ENCODE data around the gene SETD3. TPM values are rescaled to one million over a fixed set of nuclear protein-coding genes. Genes with fewer than 3 reads are reported as not detected.

SETD3 gene
- total RNA-seq, 1 donor from 2014 or later = 62.8 TPM

GRCh38 chr14:99360774-99361595, 119.7 kb downstream of the SETD3 start:
- H3K36me3 Mint-ChIP-seq (ENCODE audit: low read depth, unreplicated experiment) = no peaks in the 10 kb centered on the region
- no peak overlapping the region for H3K9ac ChIP-seq (ENCODE audit: low read length)
- H3K27ac Mint-ChIP-seq (ENCODE audit: unreplicated experiment) = no peak overlapping the region
- no peak overlapping the region for H3K4me3 Mint-ChIP-seq (ENCODE audit: unreplicated experiment)
- no peaks in the 10 kb centered on the region for H3K4me1 ChIP-seq (ENCODE audit: insufficient read depth, low read length)
- FAIRE-seq (no peak), DNase-seq (ENCODE audit: low read depth) (no peak)
- no peak overlapping the region for H3K27ac ChIP-seq (ENCODE audit: low read depth, low read length)
- no peaks in the 10 kb centered on the region for H3K36me3 ChIP-seq (ENCODE audit: insufficient read depth, low read length)
- H3K9me3 Mint-ChIP-seq (ENCODE audit: unreplicated experiment) = peaks cover 4% of the 10 kb centered on the region
- no peaks in the 10 kb centered on the region for H4K20me1 ChIP-seq (ENCODE audit: insufficient read depth, low read length)
- H3K4me2 ChIP-seq (ENCODE audit: low read length) = no peak overlapping the region
- H3K27me3 ChIP-seq (ENCODE audit: insufficient read depth, low read length) = no peaks in the 10 kb centered on the region
- no peaks in the 10 kb centered on the region for H3K9me3 ChIP-seq (ENCODE audit: insufficient read depth, low read depth, low read length)
- no peak overlapping the region for H2AFZ ChIP-seq (ENCODE audit: low read depth, low read length)
- H3K79me2 ChIP-seq (ENCODE audit: insufficient read depth, low read length) = no peaks in the 10 kb centered on the region
- H3K4me3 ChIP-seq (ENCODE audit: insufficient read depth, low read depth, low read length) = no peak overlapping the region
- H3K27me3 Mint-ChIP-seq (ENCODE audit: low read depth, unreplicated experiment) = peaks cover 9% of the 10 kb centered on the region
- H3K4me1 Mint-ChIP-seq (ENCODE audit: low read depth, unreplicated experiment) = peaks cover 9% of the 10 kb centered on the region
- no peak for TF ChIP-seq CTCF (IDR thresholded peaks at IDR 0.05; ENCODE audit: insufficient read depth, low read depth, low read length)
- TF ChIP-seq EZH2 (IDR thresholded peaks at IDR 0.05; ENCODE audit: insufficient read depth, low read length) = no peak

- peaks cover 9% of the 10 kb centered on the region for H3K4me1 Mint-ChIP-seq (ENCODE audit: low read depth, unreplicated experiment)
- H3K9ac ChIP-seq (ENCODE audit: low read length) = no peak overlapping the region
- no peak overlapping the region for H3K27ac ChIP-seq (ENCODE audit: low read depth, low read length)
- TF ChIP-seq CTCF (IDR thresholded peaks at IDR 0.05; ENCODE audit: insufficient read depth, low read depth, low read length) (no peak), EZH2 (IDR thresholded peaks at IDR 0.05; ENCODE audit: insufficient read depth, low read length) (no peak)
- no peaks in the 10 kb centered on the region for H3K9me3 ChIP-seq (ENCODE audit: insufficient read depth, low read depth, low read length)
- H3K27me3 Mint-ChIP-seq (ENCODE audit: low read depth, unreplicated experiment) = peaks cover 9% of the 10 kb centered on the region
- no peak overlapping the region for H3K4me3 Mint-ChIP-seq (ENCODE audit: unreplicated experiment)
- peaks cover 4% of the 10 kb centered on the region for H3K9me3 Mint-ChIP-seq (ENCODE audit: unreplicated experiment)
- H3K27me3 ChIP-seq (ENCODE audit: insufficient read depth, low read length) = no peaks in the 10 kb centered on the region
- no peaks in the 10 kb centered on the region for H3K4me1 ChIP-seq (ENCODE audit: insufficient read depth, low read length)
- H3K36me3 Mint-ChIP-seq (ENCODE audit: low read depth, unreplicated experiment) = no peaks in the 10 kb centered on the region
- H3K36me3 ChIP-seq (ENCODE audit: insufficient read depth, low read length) = no peaks in the 10 kb centered on the region
- no peak overlapping the region for H2AFZ ChIP-seq (ENCODE audit: low read depth, low read length)
- H3K27ac Mint-ChIP-seq (ENCODE audit: unreplicated experiment) = no peak overlapping the region
- DNase-seq (ENCODE audit: low read depth) (no peak), FAIRE-seq (no peak)
- H3K4me3 ChIP-seq (ENCODE audit: insufficient read depth, low read depth, low read length) = no peak overlapping the region
- no peak overlapping the region for H3K4me2 ChIP-seq (ENCODE audit: low read length)
- H4K20me1 ChIP-seq (ENCODE audit: insufficient read depth, low read length) = no peaks in the 10 kb centered on the region
- H3K79me2 ChIP-seq (ENCODE audit: insufficient read depth, low read length) = no peaks in the 10 kb centered on the region
Observed at GRCh38 chr14:99359906-99360305, 120.8 kb downstream of the SETD3 start.

DNA sequence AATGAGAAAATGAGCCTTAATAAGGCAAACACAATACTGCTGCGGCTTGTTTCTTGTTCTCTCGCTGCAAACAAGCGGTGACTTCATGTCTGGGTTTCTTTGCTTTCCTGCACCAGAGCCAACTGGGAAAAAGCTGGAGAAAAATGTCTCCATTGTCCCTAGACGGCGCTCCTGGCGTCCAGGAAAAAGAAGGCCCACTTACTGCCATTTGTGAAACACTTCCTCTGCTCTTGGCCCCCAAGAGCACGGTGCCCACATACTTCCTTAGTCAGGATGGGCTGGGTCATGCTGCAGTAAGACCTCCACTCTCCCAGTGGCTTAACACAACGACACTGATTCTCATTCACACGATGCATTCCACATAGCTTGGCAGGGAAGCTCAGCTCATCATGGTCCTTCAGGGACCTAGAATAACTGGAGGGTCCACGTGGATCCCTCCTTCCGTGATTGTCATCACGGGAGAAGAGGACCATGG, 122.7 kb downstream of the SETD3 start:
- no peaks in the 10 kb centered on the region for H3K36me3 ChIP-seq (ENCODE audit: insufficient read depth, low read length)

More for the DNA sequence above, 122.7 kb downstream of the SETD3 start:
- H3K27ac Mint-ChIP-seq (ENCODE audit: unreplicated experiment) = no peak overlapping the region
- no peak overlapping the region for H2AFZ ChIP-seq (ENCODE audit: low read depth, low read length)
- H3K27ac ChIP-seq (ENCODE audit: low read depth, low read length) = no peak overlapping the region
- peaks cover 9% of the 10 kb centered on the region for H3K27me3 Mint-ChIP-seq (ENCODE audit: low read depth, unreplicated experiment)
- H3K4me2 ChIP-seq (ENCODE audit: low read length) = no peak overlapping the region
- H3K36me3 Mint-ChIP-seq (ENCODE audit: low read depth, unreplicated experiment) = no peaks in the 10 kb centered on the region
- H3K9me3 ChIP-seq (ENCODE audit: insufficient read depth, low read depth, low read length) = no peaks in the 10 kb centered on the region
- H3K4me1 Mint-ChIP-seq (ENCODE audit: low read depth, unreplicated experiment) = peaks cover 9% of the 10 kb centered on the region
- no peak for FAIRE-seq
- no peak overlapping the region for H3K4me3 Mint-ChIP-seq (ENCODE audit: unreplicated experiment)
- TF ChIP-seq CTCF (IDR thresholded peaks at IDR 0.05; ENCODE audit: insufficient read depth, low read depth, low read length) (no peak), EZH2 (IDR thresholded peaks at IDR 0.05; ENCODE audit: insufficient read depth, low read length) (no peak)
- no peaks in the 10 kb centered on the region for H3K4me1 ChIP-seq (ENCODE audit: insufficient read depth, low read length)
- no peak overlapping the region for H3K9ac ChIP-seq (ENCODE audit: low read length)
- H3K4me3 ChIP-seq (ENCODE audit: insufficient read depth, low read depth, low read length) = no peak overlapping the region
- no peak for DNase-seq (ENCODE audit: low read depth)
- H3K79me2 ChIP-seq (ENCODE audit: insufficient read depth, low read length) = no peaks in the 10 kb centered on the region
- peaks cover 6% of the 10 kb centered on the region for H3K9me3 Mint-ChIP-seq (ENCODE audit: unreplicated experiment)
- no peaks in the 10 kb centered on the region for H3K27me3 ChIP-seq (ENCODE audit: insufficient read depth, low read length)
- H4K20me1 ChIP-seq (ENCODE audit: insufficient read depth, low read length) = no peaks in the 10 kb centered on the region
